ENCODE results near the gene OR8H2. TPM values are rescaled to one million over a fixed set of nuclear protein-coding genes. Genes with fewer than 3 reads are reported as not detected.
"Not testable (repeated sequence)": the region's sequence is repeated elsewhere in the genome, so short reads cannot be mapped to it uniquely, and the experiment has no call there.

Gene OR8H2
- total and polyA plus RNA-seq, 4 donors, result not detected

GRCh38 chr11:56140151-56140661, 36.7 kb downstream of the OR8H2 start, which contains the start of gene OR8J3:
Gene OR8J3, minus strand, starts transcription at chr11:56140201. Its CDS starts 2,483 bp downstream, at chr11:56137718.
- intact Hi-C loops (cut with DNase I), result no loop called here
- H3K27ac ChIP-seq (ENCODE audit: low read depth in 1 of 2, low read length in 2 of 2), result no peak within 1 kb of the TSS
- H3K4me3 ChIP-seq (ENCODE audit: low read length in 2 of 2), result no peak within 1 kb of the TSS
- ATAC-seq (ENCODE audit: low FRiP score), result no peak
- H3K4me1 ChIP-seq (ENCODE audit: control insufficient read depth in 1 of 2, insufficient read depth in 2 of 2, low read length in 2 of 2), result no peaks in the 10 kb centered on the region
- no peaks in the 10 kb centered on the region for H3K27me3 ChIP-seq (ENCODE audit: control insufficient read depth in 1 of 2, insufficient read depth in 2 of 2, low read length in 1 of 2)
- DNase-seq, result no peak
- H3K9me3 ChIP-seq (ENCODE audit: control insufficient read depth, low read length), result no peaks in the 10 kb centered on the region
- H3K36me3 ChIP-seq (ENCODE audit: control insufficient read depth in 1 of 2, insufficient read depth in 2 of 2, low read length in 1 of 2), result no peaks in the 10 kb centered on the region

- H3K9me3 ChIP-seq (ENCODE audit: control insufficient read depth, low read length); intact Hi-C loops (cut with DNase I); H3K36me3 ChIP-seq (ENCODE audit: control insufficient read depth in 1 of 2, insufficient read depth in 2 of 2, low read length in 1 of 2); H3K27me3 ChIP-seq (ENCODE audit: control insufficient read depth in 1 of 2, insufficient read depth in 2 of 2, low read length in 1 of 2); H3K27ac ChIP-seq (ENCODE audit: low read depth in 1 of 2, low read length in 2 of 2); H3K4me1 ChIP-seq (ENCODE audit: control insufficient read depth in 1 of 2, insufficient read depth in 2 of 2, low read length in 2 of 2); ATAC-seq (ENCODE audit: low FRiP score); H3K4me3 ChIP-seq (ENCODE audit: low read length in 2 of 2); DNase-seq: not testable (repeated sequence)
- WGBS, 2 donors, result 89 to 95% methylated on average over 24 to 28 of the region's 30 CpGs
Measured at GRCh38 chr11:56143681-56144080, 40.2 kb downstream of the OR8H2 start.

GRCh38 chr11:56151376-56151775, 47.9 kb downstream of the OR8H2 start:
- no peaks in the 10 kb centered on the region for H3K4me1 ChIP-seq (ENCODE audit: control insufficient read depth in 1 of 2, insufficient read depth in 2 of 2, low read length in 2 of 2)
- WGBS, 2 donors, result 62 to 63% methylated on average over 1 of the region's 1 CpG
- DNase-seq (no peak), ATAC-seq (ENCODE audit: low FRiP score) (no peak)
- no peak overlapping the region for H3K27ac ChIP-seq (ENCODE audit: low read depth in 1 of 2, low read length in 2 of 2)
- H3K27me3 ChIP-seq (ENCODE audit: control insufficient read depth in 1 of 2, insufficient read depth in 2 of 2, low read length in 1 of 2), result no peaks in the 10 kb centered on the region
- no peak overlapping the region for H3K4me3 ChIP-seq (ENCODE audit: low read length in 2 of 2)
- intact Hi-C loops (cut with DNase I), result no loop called here
- no peaks in the 10 kb centered on the region for H3K36me3 ChIP-seq (ENCODE audit: control insufficient read depth in 1 of 2, insufficient read depth in 2 of 2, low read length in 1 of 2)
- no peaks in the 10 kb centered on the region for H3K9me3 ChIP-seq (ENCODE audit: control insufficient read depth, low read length)

GRCh38 chr11:56152333-56152732, 48.8 kb downstream of the OR8H2 start:
- WGBS, 2 donors, result 92% methylated on average over 15 of the region's 15 CpGs
- no peaks in the 10 kb centered on the region for H3K9me3 ChIP-seq (ENCODE audit: control insufficient read depth, low read length)
- H3K4me3 ChIP-seq (ENCODE audit: low read length in 2 of 2), result no peak overlapping the region
- DNase-seq, result no peak
- no peak overlapping the region for H3K27ac ChIP-seq (ENCODE audit: low read depth in 1 of 2, low read length in 2 of 2)
- H3K36me3 ChIP-seq (ENCODE audit: control insufficient read depth in 1 of 2, insufficient read depth in 2 of 2, low read length in 1 of 2), result no peaks in the 10 kb centered on the region
- no peak for ATAC-seq (ENCODE audit: low FRiP score)
- H3K4me1 ChIP-seq (ENCODE audit: control insufficient read depth in 1 of 2, insufficient read depth in 2 of 2, low read length in 2 of 2), result no peaks in the 10 kb centered on the region
- no peaks in the 10 kb centered on the region for H3K27me3 ChIP-seq (ENCODE audit: control insufficient read depth in 1 of 2, insufficient read depth in 2 of 2, low read length in 1 of 2)
- intact Hi-C loops (cut with DNase I), result no loop called here

Other genes starting within 250 kb of the OR8H2 start
- not detected for gene TRIM51, start 220.4 kb upstream of the OR8H2 start, total RNA-seq
- not detected for gene TRIM51, start 220.4 kb upstream of the OR8H2 start, polyA plus RNA-seq
- gene OR5W2, start 189.1 kb upstream of the OR8H2 start, total RNA-seq, result not detected
- not detected for gene OR5W2, start 189.1 kb upstream of the OR8H2 start, polyA plus RNA-seq
- not detected for gene OR5I1, start 167.3 kb upstream of the OR8H2 start, total RNA-seq
- gene OR5I1, start 167.3 kb upstream of the OR8H2 start, polyA plus RNA-seq, result not detected
- not detected for gene OR10AG1, start 133.7 kb upstream of the OR8H2 start, total RNA-seq
- not detected for gene OR10AG1, start 133.7 kb upstream of the OR8H2 start, polyA plus RNA-seq
- gene OR5F1, start 109.1 kb upstream of the OR8H2 start, total RNA-seq, result not detected
- gene OR5F1, start 109.1 kb upstream of the OR8H2 start, polyA plus RNA-seq, result not detected
- gene OR5AS1, start 76.0 kb upstream of the OR8H2 start, total RNA-seq, result not detected
- gene OR5AS1, start 76.0 kb upstream of the OR8H2 start, polyA plus RNA-seq, result under 1 TPM in 1 of 2 donors, not detected in 1; under 0.01 TPM
- not detected for gene OR8I2, start 10.4 kb upstream of the OR8H2 start, total RNA-seq
- gene OR8I2, start 10.4 kb upstream of the OR8H2 start, polyA plus RNA-seq, result not detected
- not detected for gene OR8H3, start 18.7 kb downstream of the OR8H2 start, total RNA-seq
- gene OR8H3, start 18.7 kb downstream of the OR8H2 start, polyA plus RNA-seq, result not detected
- gene OR8J3, start 36.5 kb downstream of the OR8H2 start, total RNA-seq, result not detected
- gene OR8J3, start 36.5 kb downstream of the OR8H2 start, polyA plus RNA-seq, result not detected
- gene OR8K5, start 56.6 kb downstream of the OR8H2 start, total RNA-seq, result not detected
- gene OR8K5, start 56.6 kb downstream of the OR8H2 start, polyA plus RNA-seq, result not detected
- gene OR5J2, start 72.9 kb downstream of the OR8H2 start, total RNA-seq, result not detected
- not detected for gene OR5J2, start 72.9 kb downstream of the OR8H2 start, polyA plus RNA-seq
- gene OR5T2, start 130.6 kb downstream of the OR8H2 start, total RNA-seq, result not detected
- not detected for gene OR5T2, start 130.6 kb downstream of the OR8H2 start, polyA plus RNA-seq
- gene OR5T3, start 148.6 kb downstream of the OR8H2 start, total RNA-seq, result not detected
- gene OR5T3, start 148.6 kb downstream of the OR8H2 start, polyA plus RNA-seq, result not detected
- not detected for gene OR5T1, start 170.5 kb downstream of the OR8H2 start, total RNA-seq
- gene OR5T1, start 170.5 kb downstream of the OR8H2 start, polyA plus RNA-seq, result not detected
- gene OR8H1, start 188.6 kb downstream of the OR8H2 start, total RNA-seq, result not detected
- under 1 TPM in 1 of 2 donors, not detected in 1; 0.50 TPM for gene OR8H1, start 188.6 kb downstream of the OR8H2 start, polyA plus RNA-seq
- not detected for gene OR8K3, start 211.5 kb downstream of the OR8H2 start, total RNA-seq
- not detected for gene OR8K3, start 211.5 kb downstream of the OR8H2 start, polyA plus RNA-seq
- not detected for gene OR8K1, start 242.4 kb downstream of the OR8H2 start, total RNA-seq
- gene OR8K1, start 242.4 kb downstream of the OR8H2 start, polyA plus RNA-seq, result not detected